ENCODE data around the gene MRFAP1L1. TPM values are rescaled to one million over a fixed set of nuclear protein-coding genes. Genes with fewer than 3 reads are reported as not detected.

Gene MRFAP1L1
- total and polyA plus RNA-seq, 9 of the 15 experiments (the other 6 are each of a cell fraction or from before 2014, with no cell fraction given), result 37.6 to 111 (median 83.8) TPM

- TF ChIP-seq CTCFL (IDR thresholded peaks at IDR 0.05; ENCODE audit: borderline replicate concordance, insufficient read depth, low read depth, low read length, poor library complexity, severe bottlenecking) (peak; percentile 2), RBM15 (IDR thresholded peaks at IDR 0.05; ENCODE audit: insufficient read depth, low read length) (no peak), ZNF695 (CRISPR knock-in tag; IDR thresholded peaks at IDR 0.05) (no peak), HNRNPH1 (optimal IDR thresholded peaks at IDR 0.05; ENCODE audit: low read depth, low read length) (no peak), RUNX1 (IDR thresholded peaks at IDR 0.05; ENCODE audit: low read depth) (no peak), ZNF217 (CRISPR knock-in tag; IDR thresholded peaks at IDR 0.05) (no peak), POLR3A (IDR thresholded peaks at IDR 0.05; ENCODE audit: borderline replicate concordance, extremely low read depth, insufficient read depth, insufficient read length) (no peak), ZNF184 (CRISPR knock-in tag; IDR thresholded peaks at IDR 0.05) (no peak), E2F1 (CRISPR knock-in tag; IDR thresholded peaks at IDR 0.05) (peak; percentile 49; the same call in 1 of the 2 replicates), CREB3 (tag; conservative IDR thresholded peaks at IDR 0.05; ENCODE audit: low read depth) (0 out of 2 replicates have a peak, but pooled peaks have one; percentile 22), BMI1 (IDR thresholded peaks at IDR 0.05; ENCODE audit: low read length) (no peak), GATAD2A (IDR thresholded peaks at IDR 0.05) (no peak), ZKSCAN8 (CRISPR knock-in tag; IDR thresholded peaks at IDR 0.05) (no peak), MXI1 (IDR thresholded peaks at IDR 0.05; ENCODE audit: low read depth, low read length) (no peak), PRDM10 (IDR thresholded peaks at IDR 0.05; ENCODE audit: partially characterized antibody) (peak; percentile 83), RFX1 (IDR thresholded peaks at IDR 0.05) (no peak), ZNF79 (CRISPR knock-in tag; IDR thresholded peaks at IDR 0.05; ENCODE audit: low read depth) (no peak), GATAD2B (IDR thresholded peaks at IDR 0.05; ENCODE audit: borderline replicate concordance) (no peak), ZEB2 (IDR thresholded peaks at IDR 0.05) (peak; percentile 59; the same call in 1 of the 2 replicates), FOXJ2 (tag; IDR thresholded peaks at IDR 0.05) (no peak), ZNF24 (IDR thresholded peaks at IDR 0.05) (no peak)
These were observed at the start of gene MRFAP1L1 (continued) for GRCh38 chr4:6709230-6710114.
